A549 (cell line): ENCODE data around the gene GPR171.

ENCODE experiments used
- CTCF ChIP-seq: fragments of >200 bp; sonication (Bioruptor Twin); formaldehyde crosslinking; IDR thresholded peaks from 3 replicates; pipeline ENCODE4 v1.5.1; 2016
- EP300 ChIP-seq, 2 experiments: fragments of >200 bp; sonication (Bioruptor Twin); formaldehyde crosslinking; IDR thresholded peaks; 2 replicates in 1 of 2; 3 replicates in 1 of 2; pipeline ENCODE4 v1.6.1; 2016 to 2017
- FOXS1 ChIP-seq: fragments of 250-450 bp; sonication (Bioruptor Pico); IDR thresholded peaks from 2 replicates; pipeline ENCODE4 v1.5.0; 2020; ENCODE audit warnings: mild to moderate bottlenecking, moderate library complexity

- TF ChIP-seq FOXS1 (CRISPR knock-in tag) (no peak), EP300 (IDR thresholded peaks at IDR 0.05) (no peak), CTCF (peak; percentile 23; the same call in 1 of the 3 replicates)
Measured at GRCh38 chr3:151166161-151166560, 36.9 kb downstream of the GPR171 start.
